DMS114 treated with DMSO at 0.1 percent for 48 hours (cell line): ENCODE measurements around the gene KIAA1614.

Source experiments
- DNase-seq: peaks from one replicate; lab custom pipeline; 2025; ENCODE audit not compliant: unreplicated experiment; lab: John Stamatoyannopoulos, UW

The KIAA1614 gene

GRCh38 chr1:180912801-180913565 lies at the start of gene KIAA1614:
TSS of gene KIAA1614 (plus strand) at chr1:180912897. CDS start at chr1:180913244, 347 bp downstream.
- DNase-seq, result no peak

GRCh38 chr1:180863158-180863775 lies 49.4 kb upstream of the KIAA1614 start:
- DNase-seq, result peak; percentile 22

GRCh38 chr1:180881806-180882509 lies 30.7 kb upstream of the KIAA1614 start:
- DNase-seq, result peak; percentile 40

GRCh38 chr1:180884588-180885300 lies 28.0 kb upstream of the KIAA1614 start:
- no peak for DNase-seq

- DNase-seq, result no peak
These were observed 26.4 kb upstream of the KIAA1614 start for GRCh38 chr1:180886338-180886737.

GRCh38 chr1:180887841-180888240 lies 24.9 kb upstream of the KIAA1614 start:
- no peak for DNase-seq

GRCh38 chr1:180888870-180889269 lies 23.8 kb upstream of the KIAA1614 start:
- DNase-seq, result no peak

GRCh38 chr1:180889325-180889724 lies 23.4 kb upstream of the KIAA1614 start:
- no peak for DNase-seq

- no peak for DNase-seq
These were observed 20.4 kb upstream of the KIAA1614 start for GRCh38 chr1:180892272-180892671.

- no peak for DNase-seq
These were observed 20.0 kb upstream of the KIAA1614 start for GRCh38 chr1:180892675-180893074.

- no peak for DNase-seq
These were observed 19.1 kb upstream of the KIAA1614 start for GRCh38 chr1:180893614-180894013.

- DNase-seq, result no peak
These were observed 16.5 kb upstream of the KIAA1614 start for GRCh38 chr1:180896161-180896560.

- DNase-seq, result no peak
These were observed 14.1 kb upstream of the KIAA1614 start for GRCh38 chr1:180898441-180899219.

GRCh38 chr1:180899262-180899661 lies 13.4 kb upstream of the KIAA1614 start:
- no peak for DNase-seq

- DNase-seq, result no peak
These were observed 11.4 kb upstream of the KIAA1614 start for GRCh38 chr1:180901076-180901990.

- no peak for DNase-seq
These were observed 10.2 kb upstream of the KIAA1614 start for GRCh38 chr1:180902541-180902940.

GRCh38 chr1:180905927-180906326 lies 6.8 kb upstream of the KIAA1614 start:
- DNase-seq, result no peak

- DNase-seq, result no peak
These were observed 6.2 kb upstream of the KIAA1614 start for GRCh38 chr1:180906511-180906910.

- no peak for DNase-seq
These were observed 5.2 kb upstream of the KIAA1614 start for GRCh38 chr1:180907313-180908055.
